SK-N-SH (cell line): ENCODE data around the gene MEX3A.

Experiments
- CHD2 ChIP-seq: fragments of 150-350 bp; IDR thresholded peaks from 2 replicates; pipeline ENCODE4 v1.6.1; 2018; ENCODE audit warnings: low read length; ENCODE audit not compliant: partially characterized antibody
- EZH2phosphoT487 ChIP-seq: fragments of 200-600 bp; sonication (generic); IDR thresholded peaks from 2 replicates; pipeline ENCODE4 v1.6.1; 2017; ENCODE audit warnings: low read depth, mixed run types, mild to moderate bottlenecking, antibody characterized with exemption, moderate library complexity, borderline replicate concordance
- TF ChIP-seq, protein P1 (sequence below): fragments of 200-600 bp; sonication (generic); IDR thresholded peaks from 2 replicates; pipeline ENCODE4 v1.6.1; 2017; ENCODE audit warnings: antibody characterized with exemption, mild to moderate bottlenecking, moderate library complexity

DNA sequence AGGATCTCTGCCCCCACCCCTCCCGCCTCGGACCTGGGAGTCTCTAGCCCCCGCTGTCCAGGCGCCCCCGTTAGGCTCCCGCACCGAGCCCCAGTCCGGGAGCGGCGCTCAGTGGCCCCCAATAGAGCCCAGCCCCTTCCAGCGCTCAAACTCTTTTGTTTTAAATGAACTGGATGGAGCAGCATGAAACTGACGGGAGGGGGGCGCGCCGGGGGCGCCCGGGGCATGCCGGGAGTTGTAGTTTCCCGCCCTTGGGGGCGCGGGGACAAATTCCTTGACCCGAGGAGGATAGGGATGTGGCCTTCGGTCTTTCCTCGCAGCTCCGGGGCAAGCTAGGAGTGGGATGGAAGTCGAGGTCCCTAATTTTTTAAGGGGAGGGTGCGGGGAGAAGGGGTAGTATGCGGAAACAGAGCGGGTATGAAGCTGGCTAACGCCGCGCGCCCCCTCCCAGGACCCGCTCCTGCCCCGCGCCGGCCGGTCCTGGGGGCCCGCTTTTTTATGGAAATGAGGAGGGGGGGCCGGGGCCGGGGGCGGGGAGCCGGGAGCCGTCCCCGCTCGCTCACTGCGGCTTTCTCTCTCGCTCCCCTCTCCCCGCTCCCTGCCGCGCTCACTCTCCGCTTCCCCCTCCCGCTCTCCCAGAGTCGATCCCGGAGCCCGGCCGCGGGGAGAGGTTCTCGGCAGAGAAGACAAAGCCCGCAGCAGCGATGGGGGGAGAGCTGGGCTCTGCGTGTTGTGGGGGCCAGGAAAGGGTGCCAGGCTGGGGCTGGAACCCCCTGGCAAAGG lies at the start of gene MEX3A:
- TF ChIP-seq EZH2phosphoT487, result no peak
- TF ChIP-seq, protein P1, sequence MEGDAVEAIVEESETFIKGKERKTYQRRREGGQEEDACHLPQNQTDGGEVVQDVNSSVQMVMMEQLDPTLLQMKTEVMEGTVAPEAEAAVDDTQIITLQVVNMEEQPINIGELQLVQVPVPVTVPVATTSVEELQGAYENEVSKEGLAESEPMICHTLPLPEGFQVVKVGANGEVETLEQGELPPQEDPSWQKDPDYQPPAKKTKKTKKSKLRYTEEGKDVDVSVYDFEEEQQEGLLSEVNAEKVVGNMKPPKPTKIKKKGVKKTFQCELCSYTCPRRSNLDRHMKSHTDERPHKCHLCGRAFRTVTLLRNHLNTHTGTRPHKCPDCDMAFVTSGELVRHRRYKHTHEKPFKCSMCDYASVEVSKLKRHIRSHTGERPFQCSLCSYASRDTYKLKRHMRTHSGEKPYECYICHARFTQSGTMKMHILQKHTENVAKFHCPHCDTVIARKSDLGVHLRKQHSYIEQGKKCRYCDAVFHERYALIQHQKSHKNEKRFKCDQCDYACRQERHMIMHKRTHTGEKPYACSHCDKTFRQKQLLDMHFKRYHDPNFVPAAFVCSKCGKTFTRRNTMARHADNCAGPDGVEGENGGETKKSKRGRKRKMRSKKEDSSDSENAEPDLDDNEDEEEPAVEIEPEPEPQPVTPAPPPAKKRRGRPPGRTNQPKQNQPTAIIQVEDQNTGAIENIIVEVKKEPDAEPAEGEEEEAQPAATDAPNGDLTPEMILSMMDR, result no peak
- TF ChIP-seq CHD2, result peak; percentile 79
